SK-N-SH treated with all-trans-retinoic acid at 6 μM for 48 hours (cell line): ENCODE data around the gene HCN2.
"Not testable (repeated sequence)": the region's sequence is repeated elsewhere in the genome, so short reads cannot be mapped to it uniquely, and the experiment has no call there.

Experiments
- ATAC-seq: fragments of 200-7000 bp; cut with Tn5 transposase; 3 replicates; pipeline ENCODE4 v1.9.1; 2020; ENCODE audit warnings: mild to moderate bottlenecking, moderate library complexity
- ARNTL ChIP-seq: fragments of 450-650 bp; formaldehyde crosslinking; IDR thresholded peaks from 2 replicates; pipeline ENCODE4 v1.5.0; 2020; ENCODE audit warnings: low read depth, mild to moderate bottlenecking, moderate library complexity, borderline replicate concordance
- BACH2 ChIP-seq: fragments of 250-450 bp; sonication (Bioruptor Pico); IDR thresholded peaks from 2 replicates; pipeline ENCODE4 v1.9.0; 2021; ENCODE audit warnings: mild to moderate bottlenecking, borderline replicate concordance
- CREB5 ChIP-seq: fragments of 250-450 bp; sonication (Bioruptor Pico); IDR thresholded peaks from 2 replicates; pipeline ENCODE4 v1.5.1; 2020; ENCODE audit warnings: low read depth, mild to moderate bottlenecking, moderate library complexity
- CSDC2 ChIP-seq: fragments of 250-450 bp; sonication (Bioruptor Pico); IDR thresholded peaks from 2 replicates; pipeline ENCODE4 v1.5.0; 2020; ENCODE audit warnings: mild to moderate bottlenecking, moderate library complexity
- GLIS3 ChIP-seq: fragments of 250-450 bp; sonication (Bioruptor Pico); IDR thresholded peaks from 2 replicates; pipeline ENCODE4 v1.5.0; 2020; ENCODE audit warnings: mild to moderate bottlenecking, moderate library complexity
- ISL1 ChIP-seq: fragments of 250-450 bp; sonication (Bioruptor Pico); IDR thresholded peaks from 2 replicates; pipeline ENCODE4 v2.1.2; 2022; ENCODE audit warnings: mild to moderate bottlenecking, moderate library complexity
- PATZ1 ChIP-seq: fragments of 250-450 bp; sonication (Bioruptor Pico); IDR thresholded peaks from 2 replicates; pipeline ENCODE4 v1.8.0; 2020; ENCODE audit warnings: mild to moderate bottlenecking, moderate library complexity, borderline replicate concordance
- POU6F1 ChIP-seq: fragments of 250-450 bp; sonication (Bioruptor Pico); IDR thresholded peaks from 2 replicates; pipeline ENCODE4 v1.8.0; 2021; ENCODE audit warnings: low read depth, mild to moderate bottlenecking, moderate library complexity, borderline replicate concordance
- RARB ChIP-seq: fragments of 250-450 bp; sonication (Bioruptor Pico); IDR thresholded peaks from 2 replicates; pipeline ENCODE4 v1.8.0; 2021; ENCODE audit warnings: mild to moderate bottlenecking, moderate library complexity
- SNAI2 ChIP-seq: fragments of 250-450 bp; sonication (Bioruptor Pico); IDR thresholded peaks from 2 replicates; pipeline ENCODE4 v1.5.0; 2020; ENCODE audit warnings: mild to moderate bottlenecking, moderate library complexity
- TCF4 ChIP-seq: fragments of 250-450 bp; sonication (Bioruptor Pico); IDR thresholded peaks from 2 replicates; pipeline ENCODE4 v1.8.0; 2021; ENCODE audit warnings: mild to moderate bottlenecking, moderate library complexity, borderline replicate concordance
- TOX ChIP-seq: fragments of 250-450 bp; sonication (Bioruptor Pico); IDR thresholded peaks from 2 replicates; pipeline ENCODE4 v1.8.0; 2021; ENCODE audit warnings: mild to moderate bottlenecking, moderate library complexity, borderline replicate concordance
- TSHZ2 ChIP-seq: fragments of 250-450 bp; sonication (Bioruptor Pico); IDR thresholded peaks from 2 replicates; pipeline ENCODE4 v1.5.0; 2020; ENCODE audit warnings: mild to moderate bottlenecking, moderate library complexity
- ZC3H10 ChIP-seq: fragments of 250-450 bp; sonication (Bioruptor Pico); IDR thresholded peaks from 2 replicates; pipeline ENCODE4 v1.5.1; 2021; ENCODE audit warnings: mild to moderate bottlenecking, moderate library complexity
- ZFP3 ChIP-seq: fragments of 250-450 bp; sonication (Bioruptor Pico); IDR thresholded peaks from 2 replicates; pipeline ENCODE4 v1.5.0; 2020; ENCODE audit warnings: mild to moderate bottlenecking, moderate library complexity
- ZFP30 ChIP-seq: fragments of 450-650 bp; formaldehyde crosslinking; IDR thresholded peaks from 2 replicates; pipeline ENCODE4 v1.5.0; 2022; ENCODE audit warnings: mild to moderate bottlenecking, moderate library complexity
- ZNF565 ChIP-seq: fragments of 450-650 bp; formaldehyde crosslinking; conservative IDR thresholded peaks from 2 replicates; pipeline ENCODE4 v1.5.0; 2020; ENCODE audit warnings: low read depth, mild to moderate bottlenecking, moderate library complexity

HCN2 gene

GRCh38 chr19:601310-601709 is 11.6 kb downstream of the HCN2 start (continued):
- TF ChIP-seq ISL1 (CRISPR knock-in tag) = no peak

GRCh38 chr19:601790-602189 is 12.1 kb downstream of the HCN2 start:
- ATAC-seq = no peak

GRCh38 chr19:602391-603301 is 13.0 kb downstream of the HCN2 start:
- no peak for ATAC-seq
- TF ChIP-seq ZNF565 (no peak), POU6F1 (CRISPR knock-in tag) (no peak), ARNTL (no peak), ISL1 (CRISPR knock-in tag) (no peak)

More at GRCh38 chr19:601790-602189, 12.1 kb downstream of the HCN2 start:
- TF ChIP-seq BACH2 (no peak), PATZ1 (CRISPR knock-in tag) (no peak), RARB (CRISPR knock-in tag) (no peak), CREB5 (CRISPR knock-in tag) (no peak), ARNTL (no peak), SNAI2 (no peak), ZNF565 (no peak), ZFP3 (CRISPR knock-in tag) (no peak), GLIS3 (CRISPR knock-in tag) (no peak), ZC3H10 (CRISPR knock-in tag) (no peak), ISL1 (CRISPR knock-in tag) (no peak), CSDC2 (CRISPR knock-in tag) (no peak), ZFP30 (CRISPR knock-in tag) (no peak), TOX (no peak), POU6F1 (CRISPR knock-in tag) (no peak), TCF4 (CRISPR knock-in tag) (no peak), TSHZ2 (no peak)

- ATAC-seq = not testable (repeated sequence)
These were observed 13.6 kb downstream of the HCN2 start for GRCh38 chr19:603302-603639.

- not testable (repeated sequence) for ATAC-seq
These were observed 14.1 kb downstream of the HCN2 start for GRCh38 chr19:603779-604178.
